ENCODE data around the gene RHCE. TPM values are rescaled to one million over a fixed set of nuclear protein-coding genes. Genes with fewer than 3 reads are reported as not detected.

Gene RHCE
- total and polyA plus RNA-seq, 2 experiments from 2014 or later: 0.15 to 0.17 TPM

GRCh38 chr1:25430967-25431881, 10.6 kb upstream of the RHCE start:
- Histone ChIP-seq H3K79me2 (replicated peaks; ENCODE audit: insufficient read depth) (peaks cover 43% of the 10 kb centered on the region), H3K27ac (ENCODE audit: low read depth) (no peak overlapping the region), H3K9me2 (ENCODE audit: insufficient read depth) (no peaks in the 10 kb centered on the region), H2AFZ (peak overlapping the region; percentile 80; the same call in 1 of the 2 replicates), H3K4me1 (ENCODE audit: insufficient read depth) (peaks cover 8% of the 10 kb centered on the region), H3K4me2 (peak overlapping the region; percentile 89), H4K20me1 (replicated peaks; ENCODE audit: insufficient read depth) (peaks cover 3% of the 10 kb centered on the region), H3K36me3 (ENCODE audit: insufficient read depth) (no peaks in the 10 kb centered on the region), H3F3A (replicated peaks; ENCODE audit: low read depth) (0 out of 2 replicates have a peak, but pooled peaks cover 2% of the 10 kb centered on the region), H3K4me3 (peak overlapping the region; percentile 78), H3K27me3 (ENCODE audit: insufficient read depth) (peaks cover 9% of the 10 kb centered on the region; the same call in 1 of the 2 replicates)
- no peaks in the 10 kb centered on the region for H3K9me3 Mint-ChIP-seq
- H3K36me3 Mint-ChIP-seq (ENCODE audit: low read depth): no peaks in the 10 kb centered on the region
- TF ChIP-seq EZH2phosphoT487 (IDR thresholded peaks at IDR 0.05; ENCODE audit: unreplicated experiment): no peak
- TF ChIP-seq STAT1 (IDR thresholded peaks at IDR 0.05; ENCODE audit: unreplicated experiment): no peak
- no peak for TF ChIP-seq ETS1 (IDR thresholded peaks at IDR 0.05)
- TF ChIP-seq CREB1 (CRISPR knock-in tag; IDR thresholded peaks at IDR 0.05; ENCODE audit: low read depth): no peak
- TF ChIP-seq ZNF114 (CRISPR knock-in tag; IDR thresholded peaks at IDR 0.05): no peak
- peak; percentile 20 for ATAC-seq
- peak; percentile 66 for DNase-seq (ENCODE audit: low spot score)
- no peak overlapping the region for H3K27ac Mint-ChIP-seq
- H3K4me1 Mint-ChIP-seq: peaks cover 3% of the 10 kb centered on the region; the same call in 2 of the 3 replicates
- peaks cover 3% of the 10 kb centered on the region for H3K27me3 Mint-ChIP-seq (ENCODE audit: insufficient read depth, low read depth, poor library complexity)
- peak overlapping the region; percentile 93 for H3K4me3 Mint-ChIP-seq

- Histone ChIP-seq H2AFZ (peak within 1 kb of the TSS; percentile 94), H3K27ac (ENCODE audit: low read depth) (no peak within 1 kb of the TSS), H3K79me2 (replicated peaks; ENCODE audit: insufficient read depth) (peaks cover 38% of the 10 kb centered on the region), H3K36me3 (ENCODE audit: insufficient read depth) (no peaks in the 10 kb centered on the region), H3K27me3 (ENCODE audit: insufficient read depth) (peaks cover 9% of the 10 kb centered on the region; the same call in 1 of the 2 replicates), H3K4me2 (peak within 1 kb of the TSS; percentile 89), H4K20me1 (replicated peaks; ENCODE audit: insufficient read depth) (peaks cover under 1% of the 10 kb centered on the region), H3K9me2 (ENCODE audit: insufficient read depth) (no peaks in the 10 kb centered on the region), H3F3A (replicated peaks; ENCODE audit: low read depth) (0 out of 2 replicates have a peak, but pooled peaks cover 2% of the 10 kb centered on the region), H3K4me1 (ENCODE audit: insufficient read depth) (peaks cover 8% of the 10 kb centered on the region), H3K4me3 (peak within 1 kb of the TSS; percentile 78)
- H3K9me3 Mint-ChIP-seq: no peaks in the 10 kb centered on the region
- peak; percentile 98 for DNase-seq (ENCODE audit: low spot score)
- peak within 1 kb of the TSS; percentile 93 for H3K4me3 Mint-ChIP-seq
- peak; percentile 93 for ATAC-seq
- H3K4me1 Mint-ChIP-seq: peaks cover 3% of the 10 kb centered on the region; the same call in 2 of the 3 replicates
- TF ChIP-seq ZNF331 (CRISPR knock-in tag; IDR thresholded peaks at IDR 0.05; ENCODE audit: low read depth): no peak
- peak; percentile 84 for TF ChIP-seq CREB1 (CRISPR knock-in tag; IDR thresholded peaks at IDR 0.05; ENCODE audit: low read depth)
- no peak for TF ChIP-seq NANOG (IDR thresholded peaks at IDR 0.05; ENCODE audit: borderline replicate concordance)
- no peak for TF ChIP-seq STAT1 (IDR thresholded peaks at IDR 0.05; ENCODE audit: unreplicated experiment)
- peak; percentile 80 for TF ChIP-seq POLR2AphosphoS5 (IDR thresholded peaks at IDR 0.05; ENCODE audit: low read depth)
- no peak for TF ChIP-seq CTCF (conservative IDR thresholded peaks at IDR 0.05; ENCODE audit: low read depth in 2 of 2)
- no peak for TF ChIP-seq EZH2 (IDR thresholded peaks at IDR 0.05; ENCODE audit: low read depth, unreplicated experiment)
- TF ChIP-seq ETS1 (IDR thresholded peaks at IDR 0.05): no peak
- peaks cover 3% of the 10 kb centered on the region for H3K27me3 Mint-ChIP-seq (ENCODE audit: insufficient read depth, low read depth, poor library complexity)
- peak within 1 kb of the TSS; percentile 97 for H3K27ac Mint-ChIP-seq
- no peaks in the 10 kb centered on the region for H3K36me3 Mint-ChIP-seq (ENCODE audit: low read depth)
These were observed 9.7 kb upstream of the RHCE start, which contains the start of gene MACO1 for GRCh38 chr1:25430073-25430966. TSS of gene MACO1 (plus strand) at chr1:25430897. CDS start at chr1:25431099, 202 bp downstream.
